Endodermal cell (in vitro differentiated cells): ENCODE measurements around the gene WASHC4. TPM values are rescaled to one million over a fixed set of nuclear protein-coding genes. Genes with fewer than 3 reads are reported as not detected.

Source experiments
- DNase-seq: peaks from one replicate; pipeline ENCODE4 v3.0.0-alpha.2; 2017
- H3K27ac ChIP-seq: 2 replicates; pipeline ENCODE4 v1.5.1; 2013; ENCODE audit warnings: mild to moderate bottlenecking, low read depth, low read length, moderate library complexity
- H3K27me3 ChIP-seq: 2 replicates; pipeline ENCODE4 v1.6.1; 2013; ENCODE audit warnings: mild to moderate bottlenecking, low read length, moderate library complexity; ENCODE audit not compliant: insufficient read depth, control insufficient read depth, poor library complexity, severe bottlenecking
- H3K36me3 ChIP-seq: 2 replicates; pipeline ENCODE4 v1.7.0; 2013; ENCODE audit warnings: mild to moderate bottlenecking, low read length, moderate library complexity; ENCODE audit not compliant: control insufficient read depth, insufficient read depth
- H3K4me1 ChIP-seq: one replicate; pipeline ENCODE4 v1.7.0; 2013; ENCODE audit warnings: low read length; ENCODE audit not compliant: control insufficient read depth, insufficient read depth
- H3K4me3 ChIP-seq: 2 replicates; pipeline ENCODE4 v1.5.1; 2013; ENCODE audit warnings: mild to moderate bottlenecking, low read length, moderate library complexity
- H3K9ac ChIP-seq: 2 replicates; pipeline ENCODE4 v1.6.1; 2013; ENCODE audit warnings: mild to moderate bottlenecking, low read length, moderate library complexity; ENCODE audit not compliant: poor library complexity, severe bottlenecking; ENCODE audit errors: extremely low read depth
- H3K9me3 ChIP-seq: 2 replicates; pipeline ENCODE4 v1.6.1; 2013; ENCODE audit warnings: mild to moderate bottlenecking, low read length, moderate library complexity; ENCODE audit not compliant: control insufficient read depth
- H3K27ac Mint-ChIP-seq: 2 replicates; pipeline ENCODE4 v1.8.0; 2020; ENCODE audit warnings: mixed read lengths
- H3K27me3 Mint-ChIP-seq: 2 replicates; pipeline ENCODE4 v1.8.0; 2021; ENCODE audit warnings: mild to moderate bottlenecking, mixed read lengths; ENCODE audit not compliant: insufficient read depth
- H3K36me3 Mint-ChIP-seq: 2 replicates; pipeline ENCODE4 v1.8.0; 2020; ENCODE audit warnings: low read depth, mixed read lengths
- H3K4me1 Mint-ChIP-seq: 2 replicates; pipeline ENCODE4 v1.8.0; 2020; ENCODE audit warnings: mixed read lengths
- H3K4me3 Mint-ChIP-seq: 2 replicates; pipeline ENCODE4 v1.8.0; 2020; ENCODE audit warnings: mild to moderate bottlenecking, moderate library complexity, mixed read lengths
- H3K9me3 Mint-ChIP-seq: 2 replicates; pipeline ENCODE4 v1.8.0; 2020; ENCODE audit warnings: mild to moderate bottlenecking, mixed read lengths
- CTCF ChIP-seq: fragments of 200-600 bp; sonication (generic); conservative IDR thresholded peaks from 2 replicates; pipeline ENCODE4 v1.5.0; 2021; ENCODE audit warnings: antibody characterized with exemption, mild to moderate bottlenecking
- WGBS, 2 experiments: methylation state at CpG; one replicate each; pipeline versions ENCODE4 v1.1.5 to v1.1.7; 2013; ENCODE audit warnings: missing lambda C conversion rate in 2 of 2, mixed read lengths in 1 of 2; ENCODE audit not compliant: insufficient coverage in 1 of 2, insufficient read length in 1 of 2; 5-methylcytosine and 5-hydroxymethylcytosine counted together
- total RNA-seq, 2 donors: library from RNA; stranded (reverse); fragmentation: NEBNext Ultra II Directional in 1 of 2; extraction: Animal tissue kit (Norgen Biotek cat#: 25700) in 1 of 2; gene quantifications; 2 replicates in 1 of 2; 3 replicates in 1 of 2; pipeline ENCODE4 v1.2.1, GENCODE V29; 2021

The WASHC4 gene
- total RNA-seq, 2 donors from 2014 or later = 39.7 to 40.6 TPM

- no peaks in the 10 kb centered on the region for H3K4me1 ChIP-seq
- peaks cover 67% of the 10 kb centered on the region for H3K36me3 ChIP-seq
- no peak overlapping the region for H3K9ac ChIP-seq
- WGBS, 2 experiments = 95% methylated on average over 2 of the region's 2 CpGs; no CpG with 5 or more reads in 1 of the 2 experiments
- H3K27ac ChIP-seq = no peak overlapping the region
- H3K4me3 ChIP-seq = no peak overlapping the region
- Mint-ChIP-seq H3K4me1 (no peaks in the 10 kb centered on the region), H3K27me3 (no peaks in the 10 kb centered on the region), H3K4me3 (no peak overlapping the region), H3K27ac (no peak overlapping the region), H3K36me3 (peaks cover 59% of the 10 kb centered on the region), H3K9me3 (no peaks in the 10 kb centered on the region)
- TF ChIP-seq CTCF = no peak
- no peak for DNase-seq
- no peaks in the 10 kb centered on the region for H3K27me3 ChIP-seq
- no peaks in the 10 kb centered on the region for H3K9me3 ChIP-seq
Measured at GRCh38 chr12:105156260-105156659, 48.7 kb downstream of the WASHC4 start.

- TF ChIP-seq CTCF = no peak
- Histone ChIP-seq H3K27me3 (no peaks in the 10 kb centered on the region), H3K4me1 (no peaks in the 10 kb centered on the region), H3K27ac (no peak overlapping the region), H3K9ac (no peak overlapping the region), H3K4me3 (no peak overlapping the region), H3K9me3 (no peaks in the 10 kb centered on the region), H3K36me3 (peaks cover 72% of the 10 kb centered on the region)
- WGBS, 2 experiments = 98 to 100% methylated on average over 1 to 3 of the region's 3 CpGs
- H3K9me3 Mint-ChIP-seq = no peaks in the 10 kb centered on the region
- H3K4me3 Mint-ChIP-seq = no peak overlapping the region
- DNase-seq = no peak
- H3K27ac Mint-ChIP-seq = no peak overlapping the region
- H3K36me3 Mint-ChIP-seq = peaks cover 63% of the 10 kb centered on the region
- no peaks in the 10 kb centered on the region for H3K27me3 Mint-ChIP-seq
- no peaks in the 10 kb centered on the region for H3K4me1 Mint-ChIP-seq
Measured at GRCh38 chr12:105157606-105158005, 50.1 kb downstream of the WASHC4 start.

- no peaks in the 10 kb centered on the region for H3K9me3 ChIP-seq
- no peaks in the 10 kb centered on the region for H3K27me3 ChIP-seq
- peaks cover 71% of the 10 kb centered on the region for H3K36me3 ChIP-seq
- H3K36me3 Mint-ChIP-seq = peaks cover 68% of the 10 kb centered on the region
- H3K9me3 Mint-ChIP-seq = no peaks in the 10 kb centered on the region
- no peaks in the 10 kb centered on the region for H3K4me1 ChIP-seq
- H3K27ac Mint-ChIP-seq = no peak overlapping the region
- no peak overlapping the region for H3K4me3 Mint-ChIP-seq
- H3K27me3 Mint-ChIP-seq = no peaks in the 10 kb centered on the region
- H3K9ac ChIP-seq = no peak overlapping the region
- H3K27ac ChIP-seq = no peak overlapping the region
- no peak for TF ChIP-seq CTCF
- H3K4me1 Mint-ChIP-seq = no peaks in the 10 kb centered on the region
- 88 to 100% methylated on average over 1 of the region's 2 CpGs for WGBS, 2 experiments
- no peak overlapping the region for H3K4me3 ChIP-seq
- DNase-seq = no peak
Measured at GRCh38 chr12:105158876-105159275, 51.3 kb downstream of the WASHC4 start.
